PC-3 (cell line): ENCODE measurements around the gene EXOC1. TPM values are rescaled to one million over a fixed set of nuclear protein-coding genes. Genes with fewer than 3 reads are reported as not detected.
A peak's percentile ranks its signal among the peaks of the same experiment; 100 is the strongest.

Source experiments
- ATAC-seq: fragments of 200-7000 bp; cut with Tn5 transposase; 2 replicates; pipeline ENCODE4 v1.9.1; 2020; ENCODE audit warnings: mild to moderate bottlenecking, moderate library complexity
- BruUV-seq: library from RNA; stranded (reverse); fragments of 400-500 nt; replicated peaks from 2 replicates; lab custom pipeline; 2021; lab: Mats Ljungman, UMichigan
- CTCF ChIA-PET: fragments of 300-600 bp; sonication (Branson Sonifier 250); formaldehyde crosslinking; loops from one replicate; lab custom pipeline; 2022; ENCODE audit warnings: antibody characterized with exemption; lab: Charles Lee
- POLR2A ChIA-PET: fragments of 300-600 bp; sonication (Branson Sonifier 250); formaldehyde crosslinking; loops from one replicate; lab custom pipeline; 2022; ENCODE audit warnings: antibody characterized with exemption; ENCODE audit not compliant: unreplicated experiment; lab: Charles Lee
- DNase-seq: peaks from one replicate; pipeline ENCODE4 v3.0.0-alpha.2; 2015
- H2AFZ ChIP-seq: fragments of 300-600 bp; sonication (generic); 2 replicates; pipeline ENCODE4 v1.6.0; 2016; ENCODE audit warnings: antibody characterized with exemption, low read length
- H3F3A ChIP-seq: fragments of 300-600 bp; sonication (generic); one replicate; pipeline ENCODE4 v1.6.0; 2017; ENCODE audit warnings: antibody characterized with exemption, low read length, control low read depth, mild to moderate bottlenecking; ENCODE audit not compliant: unreplicated experiment
- H3K27ac ChIP-seq: fragments of 300-600 bp; sonication (generic); 2 replicates; pipeline ENCODE4 v1.5.1; 2016; ENCODE audit warnings: mild to moderate bottlenecking, low read length
- H3K27me3 ChIP-seq: fragments of 300-600 bp; sonication (generic); 2 replicates; pipeline ENCODE4 v1.6.1; 2016; ENCODE audit warnings: low read length, mixed read lengths
- H3K36me3 ChIP-seq: fragments of 300-600 bp; sonication (generic); 2 replicates; pipeline ENCODE4 v1.6.1; 2016; ENCODE audit warnings: low read depth, mixed run types, low read length, mixed read lengths
- H3K4me1 ChIP-seq: fragments of 300-600 bp; sonication (generic); 2 replicates; pipeline ENCODE4 v1.5.1; 2016; ENCODE audit warnings: low read length; ENCODE audit not compliant: insufficient read depth
- H3K4me2 ChIP-seq: fragments of 300-600 bp; sonication (generic); 2 replicates; pipeline ENCODE4 v1.6.0; 2016; ENCODE audit warnings: low read length
- H3K4me3 ChIP-seq: fragments of 300-600 bp; sonication (generic); 2 replicates; pipeline ENCODE4 v1.5.1; 2016; ENCODE audit warnings: mild to moderate bottlenecking, low read length, mixed read lengths
- H3K79me2 ChIP-seq: fragments of 300-600 bp; sonication (generic); 2 replicates; pipeline ENCODE4 v1.6.1; 2017; ENCODE audit warnings: low read length, mixed read lengths
- H3K9ac ChIP-seq: fragments of 300-600 bp; sonication (generic); 2 replicates; pipeline ENCODE4 v1.6.0; 2016; ENCODE audit warnings: mild to moderate bottlenecking, low read length
- H3K9me2 ChIP-seq: fragments of 300-600 bp; sonication (generic); replicated peaks from 2 replicates; pipeline ENCODE4 v1.6.1; 2016; ENCODE audit warnings: mixed run types, low read length, mixed read lengths
- H3K9me3 ChIP-seq: fragments of 300-600 bp; sonication (generic); 2 replicates; pipeline ENCODE4 v1.6.1; 2016; ENCODE audit warnings: low read length, mixed read lengths
- H4K20me1 ChIP-seq: fragments of 300-600 bp; sonication (generic); 2 replicates; pipeline ENCODE4 v1.6.1; 2016; ENCODE audit warnings: low read length, mixed read lengths
- EZH2 ChIP-seq: fragments of 300-600 bp; sonication (generic); IDR thresholded peaks from one replicate; pipeline ENCODE4 v1.6.1; 2017; ENCODE audit warnings: antibody characterized with exemption, mild to moderate bottlenecking, low read length; ENCODE audit not compliant: unreplicated experiment
- EZH2phosphoT487 ChIP-seq: fragments of 300-600 bp; sonication (generic); IDR thresholded peaks from 2 replicates; pipeline ENCODE4 v1.6.1; 2018; ENCODE audit warnings: mild to moderate bottlenecking, antibody characterized with exemption, low read length, borderline replicate concordance
- intact Hi-C: fragments of 100-400 bp; cut with micrococcal nuclease; formaldehyde crosslinking; loops from 2 replicates; pipeline ENCODE4 v1.9.0; 2023
- total RNA-seq: library from RNA; depleted of rRNA; stranded (reverse); fragments of >200 nt; gene quantifications from 2 replicates; pipeline ENCODE4 v1.2.3, GENCODE V29; 2014
- TF ChIP-seq, protein P1 (sequence below): fragments of 300-600 bp; sonication (generic); conservative IDR thresholded peaks from 2 replicates; pipeline ENCODE4 v1.5.1; 2017; ENCODE audit warnings: antibody characterized with exemption, low read depth, mild to moderate bottlenecking, low read length

EXOC1 gene
- total RNA-seq, 1 experiment from 2014 or later = 37.4 TPM

GRCh38 chr4:55865228-55865806 is 11.9 kb downstream of the EXOC1 start:
- DNase-seq = peak; percentile 52
- Histone ChIP-seq H3K4me3 (no peak overlapping the region), H3F3A (peaks cover 14% of the 10 kb centered on the region), H2AFZ (no peak overlapping the region), H4K20me1 (0 out of 2 replicates have a peak, but pooled peaks cover 6% of the 10 kb centered on the region), H3K4me2 (peak overlapping the region; percentile 64), H3K9me3 (no peaks in the 10 kb centered on the region), H3K27me3 (no peaks in the 10 kb centered on the region), H3K79me2 (no peaks in the 10 kb centered on the region; the same call in 1 of the 2 replicates), H3K9me2 (no peaks in the 10 kb centered on the region), H3K4me1 (peaks cover 28% of the 10 kb centered on the region), H3K9ac (no peak overlapping the region), H3K27ac (peak overlapping the region; percentile 41), H3K36me3 (peaks cover 22% of the 10 kb centered on the region; the same call in 1 of the 2 replicates)
- intact Hi-C loops = loop anchor here (5.0 kb wide), 2 partner anchors 108 to 518 kb away; partner anchors contain the start of gene SRD5A3
- ChIA-PET CTCF (interaction anchor here (0.6 to 1.1 kb wide), 2 partner anchors 442 to 1780 kb away, joined by 3 to 5 read pairs; no protein-coding TSS in a partner anchor), POLR2A (interaction anchor here (0.6 kb wide), 1 partner anchor 33 kb away, joined by 4 read pairs; no protein-coding TSS in a partner anchor)
- peak; percentile 43 for ATAC-seq
- TF ChIP-seq, protein P1, sequence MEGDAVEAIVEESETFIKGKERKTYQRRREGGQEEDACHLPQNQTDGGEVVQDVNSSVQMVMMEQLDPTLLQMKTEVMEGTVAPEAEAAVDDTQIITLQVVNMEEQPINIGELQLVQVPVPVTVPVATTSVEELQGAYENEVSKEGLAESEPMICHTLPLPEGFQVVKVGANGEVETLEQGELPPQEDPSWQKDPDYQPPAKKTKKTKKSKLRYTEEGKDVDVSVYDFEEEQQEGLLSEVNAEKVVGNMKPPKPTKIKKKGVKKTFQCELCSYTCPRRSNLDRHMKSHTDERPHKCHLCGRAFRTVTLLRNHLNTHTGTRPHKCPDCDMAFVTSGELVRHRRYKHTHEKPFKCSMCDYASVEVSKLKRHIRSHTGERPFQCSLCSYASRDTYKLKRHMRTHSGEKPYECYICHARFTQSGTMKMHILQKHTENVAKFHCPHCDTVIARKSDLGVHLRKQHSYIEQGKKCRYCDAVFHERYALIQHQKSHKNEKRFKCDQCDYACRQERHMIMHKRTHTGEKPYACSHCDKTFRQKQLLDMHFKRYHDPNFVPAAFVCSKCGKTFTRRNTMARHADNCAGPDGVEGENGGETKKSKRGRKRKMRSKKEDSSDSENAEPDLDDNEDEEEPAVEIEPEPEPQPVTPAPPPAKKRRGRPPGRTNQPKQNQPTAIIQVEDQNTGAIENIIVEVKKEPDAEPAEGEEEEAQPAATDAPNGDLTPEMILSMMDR = no peak
- TF ChIP-seq EZH2 = no peak
- no peak for TF ChIP-seq EZH2phosphoT487
- no TSS peak for BruUV-seq

DNA sequence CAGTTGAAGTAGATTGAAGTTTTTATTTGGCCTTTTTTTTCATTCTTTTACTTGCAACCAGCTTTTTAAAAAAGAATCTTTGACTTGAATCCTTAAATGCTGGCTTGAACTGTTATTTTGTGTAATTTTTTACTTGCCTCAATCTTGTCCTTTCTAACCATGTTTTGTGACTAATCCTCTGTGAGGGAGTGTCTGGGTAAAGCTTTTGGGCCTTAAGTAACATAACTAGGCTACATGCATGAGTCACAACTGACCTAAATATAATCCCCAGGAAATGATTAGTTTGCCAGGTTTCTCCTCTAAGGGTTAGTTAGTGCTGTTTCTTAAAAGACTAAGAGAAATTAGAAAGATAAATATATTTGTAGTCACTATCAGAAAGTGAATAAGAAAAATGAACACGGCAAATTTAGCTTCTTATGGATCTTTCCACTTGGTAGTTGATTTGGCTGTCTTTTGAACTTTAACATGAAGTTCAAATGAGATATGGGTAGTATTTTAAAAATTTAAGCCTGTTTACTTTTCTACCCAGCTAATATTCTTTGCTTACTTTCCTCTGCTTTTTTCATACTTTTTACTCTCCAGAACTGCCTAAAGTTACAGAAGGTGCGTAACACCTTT is 13.0 kb downstream of the EXOC1 start:
- ATAC-seq (peak; percentile 96), DNase-seq (peak; percentile 94)
- Histone ChIP-seq H3F3A (peaks cover 14% of the 10 kb centered on the region), H3K27me3 (no peaks in the 10 kb centered on the region), H4K20me1 (0 out of 2 replicates have a peak, but pooled peaks cover 6% of the 10 kb centered on the region), H3K9me2 (no peaks in the 10 kb centered on the region), H3K79me2 (no peaks in the 10 kb centered on the region; the same call in 1 of the 2 replicates), H3K9ac (no peak overlapping the region), H2AFZ (no peak overlapping the region), H3K4me2 (peak overlapping the region; percentile 64), H3K9me3 (no peaks in the 10 kb centered on the region), H3K4me3 (0 out of 2 replicates have a peak overlapping the region, but pooled peaks have one; percentile 27), H3K27ac (peak overlapping the region; percentile 41), H3K36me3 (peaks cover 32% of the 10 kb centered on the region; the same call in 1 of the 2 replicates), H3K4me1 (peaks cover 28% of the 10 kb centered on the region)
- CTCF ChIA-PET = interaction anchor here (0.6 to 0.9 kb wide), 4 partner anchors 97 to 682 kb away, joined by 3 to 4 read pairs (median 4); no protein-coding TSS in a partner anchor
- intact Hi-C loops = loop anchor here (1.0 to 5.0 kb wide), 6 partner anchors 82 to 519 kb away; partner anchors contain the start of genes CEP135 and SRD5A3
- BruUV-seq = no TSS peak
- TF ChIP-seq, protein P1 = no peak
- no peak for TF ChIP-seq EZH2
- POLR2A ChIA-PET = interaction anchor here (0.5 to 0.7 kb wide), 2 partner anchors 82 to 83 kb away, joined by 4 to 5 read pairs; no protein-coding TSS in a partner anchor
